ENCODE measurements around the gene DHDDS.
"Not testable (repeated sequence)": the region's sequence is repeated elsewhere in the genome, so short reads cannot be mapped to it uniquely, and the experiment has no call there.

Gene DHDDS

GRCh38 chr1:26478159-26478558, 46.0 kb downstream of the DHDDS start:
- Mint-ChIP-seq H3K9me3 (no peaks in the 10 kb centered on the region), H3K36me3 (peaks cover 33% of the 10 kb centered on the region), H3K4me3 (no peak overlapping the region)

GRCh38 chr1:26478988-26479387, 46.9 kb downstream of the DHDDS start:
- no peaks in the 10 kb centered on the region for H3K9me3 Mint-ChIP-seq
- peaks cover 27% of the 10 kb centered on the region for H3K4me1 Mint-ChIP-seq
- H3K27ac Mint-ChIP-seq = no peak overlapping the region
- H3K4me3 Mint-ChIP-seq = no peak overlapping the region
- ATAC-seq = no peak
- peaks cover 27% of the 10 kb centered on the region for H3K36me3 Mint-ChIP-seq
- no peaks in the 10 kb centered on the region for H3K27me3 Mint-ChIP-seq

More at GRCh38 chr1:26478159-26478558, 46.0 kb downstream of the DHDDS start:
- Mint-ChIP-seq H3K27me3 (no peaks in the 10 kb centered on the region), H3K4me1 (peaks cover 25% of the 10 kb centered on the region), H3K27ac (peak overlapping the region; percentile 49)
- no peak for ATAC-seq

GRCh38 chr1:26482921-26483320, 50.8 kb downstream of the DHDDS start:
- Mint-ChIP-seq H3K9me3 (no peaks in the 10 kb centered on the region), H3K27ac (no peak overlapping the region), H3K4me3 (no peak overlapping the region), H3K36me3 (peaks cover 11% of the 10 kb centered on the region), H3K4me1 (peaks cover 6% of the 10 kb centered on the region), H3K27me3 (no peaks in the 10 kb centered on the region)
- ATAC-seq = no peak

- no peak for ATAC-seq
These were observed 51.9 kb downstream of the DHDDS start for GRCh38 chr1:26483980-26484379.

GRCh38 chr1:26490155-26490554, 58.0 kb downstream of the DHDDS start:
- Mint-ChIP-seq H3K4me1 (peaks cover 17% of the 10 kb centered on the region), H3K27ac (no peak overlapping the region), H3K4me3 (no peak overlapping the region), H3K36me3 (no peaks in the 10 kb centered on the region), H3K27me3 (no peaks in the 10 kb centered on the region), H3K9me3 (no peaks in the 10 kb centered on the region)
- no peak for ATAC-seq

More at GRCh38 chr1:26483980-26484379, 51.9 kb downstream of the DHDDS start:
- Mint-ChIP-seq H3K4me3 (no peak overlapping the region), H3K36me3 (peaks cover 2% of the 10 kb centered on the region), H3K27me3 (no peaks in the 10 kb centered on the region), H3K27ac (no peak overlapping the region), H3K9me3 (no peaks in the 10 kb centered on the region), H3K4me1 (peaks cover 6% of the 10 kb centered on the region)

GRCh38 chr1:26493267-26493666, 61.1 kb downstream of the DHDDS start:
- H3K27me3 Mint-ChIP-seq = no peaks in the 10 kb centered on the region
- peaks cover 17% of the 10 kb centered on the region for H3K4me1 Mint-ChIP-seq
- no peak overlapping the region for H3K4me3 Mint-ChIP-seq
- H3K27ac Mint-ChIP-seq = peak overlapping the region; percentile 44
- H3K36me3 Mint-ChIP-seq = no peaks in the 10 kb centered on the region
- no peaks in the 10 kb centered on the region for H3K9me3 Mint-ChIP-seq
- ATAC-seq = no peak

- Mint-ChIP-seq H3K9me3 (no peaks in the 10 kb centered on the region), H3K4me3 (no peak overlapping the region), H3K4me1 (peaks cover 21% of the 10 kb centered on the region), H3K36me3 (no peaks in the 10 kb centered on the region), H3K27ac (peak overlapping the region; percentile 44), H3K27me3 (no peaks in the 10 kb centered on the region)
- no peak for ATAC-seq
These were observed 61.8 kb downstream of the DHDDS start for GRCh38 chr1:26493938-26494337.

- no peak for ATAC-seq
- Mint-ChIP-seq H3K27ac (no peak overlapping the region), H3K36me3 (no peaks in the 10 kb centered on the region), H3K4me3 (no peak overlapping the region), H3K27me3 (no peaks in the 10 kb centered on the region), H3K9me3 (no peaks in the 10 kb centered on the region), H3K4me1 (peaks cover 30% of the 10 kb centered on the region)
These were observed 64.7 kb downstream of the DHDDS start for GRCh38 chr1:26496861-26497260.

- ATAC-seq = no peak
- H3K27me3 Mint-ChIP-seq = no peaks in the 10 kb centered on the region
- peak overlapping the region; percentile 97 for H3K27ac Mint-ChIP-seq
- peaks cover 20% of the 10 kb centered on the region for H3K4me1 Mint-ChIP-seq
- no peaks in the 10 kb centered on the region for H3K9me3 Mint-ChIP-seq
- H3K4me3 Mint-ChIP-seq = peak overlapping the region; percentile 18
- H3K36me3 Mint-ChIP-seq = no peaks in the 10 kb centered on the region
These were observed 66.8 kb downstream of the DHDDS start for GRCh38 chr1:26498894-26499293.

GRCh38 chr1:26500488-26501175, 68.5 kb downstream of the DHDDS start:
- peak; percentile 89 for ATAC-seq
- no peaks in the 10 kb centered on the region for H3K9me3 Mint-ChIP-seq
- peak overlapping the region; percentile 85 for H3K4me3 Mint-ChIP-seq
- H3K36me3 Mint-ChIP-seq = no peaks in the 10 kb centered on the region
- no peaks in the 10 kb centered on the region for H3K27me3 Mint-ChIP-seq
- peaks cover 14% of the 10 kb centered on the region for H3K4me1 Mint-ChIP-seq
- peak overlapping the region; percentile 97 for H3K27ac Mint-ChIP-seq

- not testable (repeated sequence) for H3K4me1 Mint-ChIP-seq, H3K27me3 Mint-ChIP-seq, H3K9me3 Mint-ChIP-seq, H3K36me3 Mint-ChIP-seq, ATAC-seq, H3K27ac Mint-ChIP-seq, H3K4me3 Mint-ChIP-seq
These were observed 78.6 kb downstream of the DHDDS start for GRCh38 chr1:26510711-26511110.

- not testable (repeated sequence) for H3K4me3 Mint-ChIP-seq, H3K27ac Mint-ChIP-seq, H3K4me1 Mint-ChIP-seq, H3K36me3 Mint-ChIP-seq, H3K9me3 Mint-ChIP-seq, ATAC-seq, H3K27me3 Mint-ChIP-seq
These were observed 83.7 kb downstream of the DHDDS start for GRCh38 chr1:26515836-26516235.

GRCh38 chr1:26516987-26517765, 85.1 kb downstream of the DHDDS start:
- H3K27ac Mint-ChIP-seq = no peak overlapping the region
- no peaks in the 10 kb centered on the region for H3K27me3 Mint-ChIP-seq
- no peak overlapping the region for H3K4me3 Mint-ChIP-seq
- ATAC-seq = no peak
- no peaks in the 10 kb centered on the region for H3K36me3 Mint-ChIP-seq
- no peaks in the 10 kb centered on the region for H3K9me3 Mint-ChIP-seq
- no peaks in the 10 kb centered on the region for H3K4me1 Mint-ChIP-seq

GRCh38 chr1:26517766-26518049, 85.6 kb downstream of the DHDDS start:
- H3K36me3 Mint-ChIP-seq = no peaks in the 10 kb centered on the region
- H3K27ac Mint-ChIP-seq = no peak overlapping the region
- ATAC-seq = no peak
- no peaks in the 10 kb centered on the region for H3K4me1 Mint-ChIP-seq
- H3K27me3 Mint-ChIP-seq = no peaks in the 10 kb centered on the region
- no peak overlapping the region for H3K4me3 Mint-ChIP-seq
- H3K9me3 Mint-ChIP-seq = no peaks in the 10 kb centered on the region

- ATAC-seq = no peak
- Mint-ChIP-seq H3K4me1 (no peaks in the 10 kb centered on the region), H3K27me3 (no peaks in the 10 kb centered on the region), H3K4me3 (no peak overlapping the region), H3K36me3 (no peaks in the 10 kb centered on the region), H3K27ac (no peak overlapping the region), H3K9me3 (no peaks in the 10 kb centered on the region)
These were observed 86.2 kb downstream of the DHDDS start for GRCh38 chr1:26518355-26518754.

GRCh38 chr1:26520339-26520738, 88.2 kb downstream of the DHDDS start:
- Mint-ChIP-seq H3K4me3 (no peak overlapping the region), H3K4me1 (no peaks in the 10 kb centered on the region), H3K36me3 (no peaks in the 10 kb centered on the region), H3K27me3 (no peaks in the 10 kb centered on the region), H3K27ac (no peak overlapping the region), H3K9me3 (no peaks in the 10 kb centered on the region)
- no peak for ATAC-seq
